AG09309 (cell line): ENCODE results near the gene GPATCH2.

ENCODE experiments used
- DNase-seq: peaks from one replicate; pipeline ENCODE4 v3.0.0-alpha.2; 2010; ENCODE audit warnings: low read depth
- H3K4me3 ChIP-seq: 2 replicates; pipeline ENCODE4 v1.5.1; 2011; ENCODE audit warnings: mild to moderate bottlenecking, low read depth, low read length, moderate library complexity; ENCODE audit not compliant: control insufficient read depth
- CTCF ChIP-seq: IDR thresholded peaks from 2 replicates; pipeline ENCODE4 v1.5.1; 2011; ENCODE audit warnings: mild to moderate bottlenecking, low read depth, low read length, inconsistent platforms; ENCODE audit not compliant: insufficient read depth, control insufficient read depth; ENCODE audit errors: missing control alignments

Gene GPATCH2

GRCh38 chr1:217650674-217651073 is 19.8 kb upstream of the GPATCH2 start:
- no peak for DNase-seq
- no peak overlapping the region for H3K4me3 ChIP-seq
- TF ChIP-seq CTCF = no peak

GRCh38 chr1:217647791-217648190 is 16.9 kb upstream of the GPATCH2 start:
- no peak for DNase-seq
- TF ChIP-seq CTCF = no peak
- no peak overlapping the region for H3K4me3 ChIP-seq

- H3K4me3 ChIP-seq = no peak overlapping the region
- TF ChIP-seq CTCF = no peak
- no peak for DNase-seq
Measured at GRCh38 chr1:217642455-217642854, 11.6 kb upstream of the GPATCH2 start.

- H3K4me3 ChIP-seq = no peak overlapping the region
- no peak for TF ChIP-seq CTCF
- no peak for DNase-seq
Measured at GRCh38 chr1:217627431-217627830, 3.5 kb downstream of the GPATCH2 start.

- DNase-seq = no peak
- no peak for TF ChIP-seq CTCF
Measured at GRCh38 chr1:217626321-217626720, 4.6 kb downstream of the GPATCH2 start.

GRCh38 chr1:217622042-217622441 is 8.8 kb downstream of the GPATCH2 start:
- no peak overlapping the region for H3K4me3 ChIP-seq
- TF ChIP-seq CTCF = no peak
- DNase-seq = no peak

More at GRCh38 chr1:217626321-217626720, 4.6 kb downstream of the GPATCH2 start:
- no peak overlapping the region for H3K4me3 ChIP-seq

GRCh38 chr1:217620814-217621213 is 10.1 kb downstream of the GPATCH2 start:
- TF ChIP-seq CTCF = no peak
- DNase-seq = no peak
- no peak overlapping the region for H3K4me3 ChIP-seq
